ENCODE measurements around the gene DAPK3.

The DAPK3 gene

DNA sequence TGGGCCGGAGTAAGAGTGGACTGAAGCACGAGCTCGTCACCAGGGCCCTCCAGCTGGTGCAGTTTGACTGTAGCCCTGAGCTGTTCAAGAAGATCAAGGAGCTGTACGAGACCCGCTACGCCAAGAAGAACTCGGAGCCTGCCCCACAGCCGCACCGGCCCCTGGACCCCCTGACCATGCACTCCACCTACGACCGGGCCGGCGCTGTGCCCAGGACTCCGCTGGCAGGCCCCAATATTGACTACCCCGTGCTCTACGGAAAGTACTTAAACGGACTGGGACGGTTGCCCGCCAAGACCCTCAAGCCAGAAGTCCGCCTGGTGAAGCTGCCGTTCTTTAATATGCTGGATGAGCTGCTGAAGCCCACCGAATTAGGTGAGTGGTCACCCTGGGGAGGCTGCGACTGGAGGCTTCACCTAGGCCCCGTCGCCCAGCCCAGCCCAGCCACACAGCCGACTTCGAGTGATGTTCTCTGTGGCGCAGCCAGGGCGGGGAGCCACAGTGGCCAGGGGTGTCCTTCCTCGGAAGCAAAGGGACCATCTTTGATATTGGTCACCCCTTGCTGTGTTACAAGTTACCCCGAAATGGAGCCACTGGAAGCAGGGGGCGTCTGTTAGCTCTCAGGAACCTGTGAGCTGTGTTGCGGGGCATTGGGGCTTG, 42.2 kb upstream of the DAPK3 start:
- Histone ChIP-seq H3K36me3 (ENCODE audit: control insufficient read depth in 2 of 2, insufficient read depth in 1 of 2, low read length in 2 of 2) (peaks cover 3 to 59% of the 10 kb centered on the region in 2 experiments; a peak in 1 of 3 replicates), H3K9me3 (ENCODE audit: control insufficient read depth, insufficient read depth, low read depth, low read length) (no peaks in the 10 kb centered on the region), H3K4me3 (ENCODE audit: low read depth, low read length) (no peak overlapping the region), H3K27ac (ENCODE audit: extremely low read depth, low read depth, low read length) (no peak overlapping the region), H3K4me1 (ENCODE audit: control insufficient read depth, insufficient read depth, low read length) (peaks cover 10% of the 10 kb centered on the region)
- ChIA-PET CTCF (no interaction called here), POLR2A (interaction anchor here (0.6 to 1.0 kb wide), 2 partner anchors 25 to 28 kb away, joined by 3 to 4 read pairs; partner anchors contain the start of gene EEF2)
- TF ChIP-seq, protein P1, sequence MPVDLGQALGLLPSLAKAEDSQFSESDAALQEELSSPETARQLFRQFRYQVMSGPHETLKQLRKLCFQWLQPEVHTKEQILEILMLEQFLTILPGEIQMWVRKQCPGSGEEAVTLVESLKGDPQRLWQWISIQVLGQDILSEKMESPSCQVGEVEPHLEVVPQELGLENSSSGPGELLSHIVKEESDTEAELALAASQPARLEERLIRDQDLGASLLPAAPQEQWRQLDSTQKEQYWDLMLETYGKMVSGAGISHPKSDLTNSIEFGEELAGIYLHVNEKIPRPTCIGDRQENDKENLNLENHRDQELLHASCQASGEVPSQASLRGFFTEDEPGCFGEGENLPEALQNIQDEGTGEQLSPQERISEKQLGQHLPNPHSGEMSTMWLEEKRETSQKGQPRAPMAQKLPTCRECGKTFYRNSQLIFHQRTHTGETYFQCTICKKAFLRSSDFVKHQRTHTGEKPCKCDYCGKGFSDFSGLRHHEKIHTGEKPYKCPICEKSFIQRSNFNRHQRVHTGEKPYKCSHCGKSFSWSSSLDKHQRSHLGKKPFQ (tag by site-specific recombination; IDR thresholded peaks at IDR 0.05): no peak
- TF ChIP-seq, protein P2, sequence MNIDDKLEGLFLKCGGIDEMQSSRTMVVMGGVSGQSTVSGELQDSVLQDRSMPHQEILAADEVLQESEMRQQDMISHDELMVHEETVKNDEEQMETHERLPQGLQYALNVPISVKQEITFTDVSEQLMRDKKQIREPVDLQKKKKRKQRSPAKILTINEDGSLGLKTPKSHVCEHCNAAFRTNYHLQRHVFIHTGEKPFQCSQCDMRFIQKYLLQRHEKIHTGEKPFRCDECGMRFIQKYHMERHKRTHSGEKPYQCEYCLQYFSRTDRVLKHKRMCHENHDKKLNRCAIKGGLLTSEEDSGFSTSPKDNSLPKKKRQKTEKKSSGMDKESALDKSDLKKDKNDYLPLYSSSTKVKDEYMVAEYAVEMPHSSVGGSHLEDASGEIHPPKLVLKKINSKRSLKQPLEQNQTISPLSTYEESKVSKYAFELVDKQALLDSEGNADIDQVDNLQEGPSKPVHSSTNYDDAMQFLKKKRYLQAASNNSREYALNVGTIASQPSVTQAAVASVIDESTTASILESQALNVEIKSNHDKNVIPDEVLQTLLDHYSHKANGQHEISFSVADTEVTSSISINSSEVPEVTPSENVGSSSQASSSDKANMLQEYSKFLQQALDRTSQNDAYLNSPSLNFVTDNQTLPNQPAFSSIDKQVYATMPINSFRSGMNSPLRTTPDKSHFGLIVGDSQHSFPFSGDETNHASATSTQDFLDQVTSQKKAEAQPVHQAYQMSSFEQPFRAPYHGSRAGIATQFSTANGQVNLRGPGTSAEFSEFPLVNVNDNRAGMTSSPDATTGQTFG (tag by site-specific recombination; IDR thresholded peaks at IDR 0.05; ENCODE audit: borderline replicate concordance): no peak
- no peak for TF ChIP-seq GLIS1 (tag by site-specific recombination; IDR thresholded peaks at IDR 0.05)
- TF ChIP-seq, protein P3, sequence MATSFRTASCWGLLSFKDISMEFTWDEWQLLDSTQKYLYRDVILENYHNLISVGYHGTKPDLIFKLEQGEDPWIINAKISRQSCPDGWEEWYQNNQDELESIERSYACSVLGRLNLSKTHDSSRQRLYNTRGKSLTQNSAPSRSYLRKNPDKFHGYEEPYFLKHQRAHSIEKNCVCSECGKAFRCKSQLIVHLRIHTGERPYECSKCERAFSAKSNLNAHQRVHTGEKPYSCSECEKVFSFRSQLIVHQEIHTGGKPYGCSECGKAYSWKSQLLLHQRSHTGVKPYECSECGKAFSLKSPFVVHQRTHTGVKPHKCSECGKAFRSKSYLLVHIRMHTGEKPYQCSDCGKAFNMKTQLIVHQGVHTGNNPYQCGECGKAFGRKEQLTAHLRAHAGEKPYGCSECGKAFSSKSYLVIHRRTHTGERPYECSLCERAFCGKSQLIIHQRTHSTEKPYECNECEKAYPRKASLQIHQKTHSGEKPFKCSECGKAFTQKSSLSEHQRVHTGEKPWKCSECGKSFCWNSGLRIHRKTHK (tag by site-specific recombination; IDR thresholded peaks at IDR 0.05): no peak
- TF ChIP-seq ZNF174 (tag by site-specific recombination; IDR thresholded peaks at IDR 0.05): no peak
- TF ChIP-seq ZNF311 (tag by site-specific recombination; IDR thresholded peaks at IDR 0.05; ENCODE audit: borderline replicate concordance): no peak
- TF ChIP-seq ZNF280D (tag by site-specific recombination; IDR thresholded peaks at IDR 0.05): no peak
- no peak for TF ChIP-seq AEBP2 (tag by site-specific recombination; IDR thresholded peaks at IDR 0.05; ENCODE audit: borderline replicate concordance)
- TF ChIP-seq ZNF138 (tag by site-specific recombination; IDR thresholded peaks at IDR 0.05; ENCODE audit: borderline replicate concordance): no peak
- TF ChIP-seq ZNF530 (tag by site-specific recombination; IDR thresholded peaks at IDR 0.05; ENCODE audit: low read depth): no peak
- TF ChIP-seq ZNF112 (tag by site-specific recombination; IDR thresholded peaks at IDR 0.05): no peak
- no peak for TF ChIP-seq ZNF10 (tag by site-specific recombination; IDR thresholded peaks at IDR 0.05)
- no peak for TF ChIP-seq YY1 (tag by site-specific recombination; IDR thresholded peaks at IDR 0.05)
- TF ChIP-seq ZNF366 (tag by site-specific recombination; conservative IDR thresholded peaks at IDR 0.05): no peak
- no peak for TF ChIP-seq ZSCAN23 (tag by site-specific recombination; IDR thresholded peaks at IDR 0.05)
- TF ChIP-seq KLF16 (tag by site-specific recombination; IDR thresholded peaks at IDR 0.05): no peak
